ENCODE results near the gene CYTH4.

DNA sequence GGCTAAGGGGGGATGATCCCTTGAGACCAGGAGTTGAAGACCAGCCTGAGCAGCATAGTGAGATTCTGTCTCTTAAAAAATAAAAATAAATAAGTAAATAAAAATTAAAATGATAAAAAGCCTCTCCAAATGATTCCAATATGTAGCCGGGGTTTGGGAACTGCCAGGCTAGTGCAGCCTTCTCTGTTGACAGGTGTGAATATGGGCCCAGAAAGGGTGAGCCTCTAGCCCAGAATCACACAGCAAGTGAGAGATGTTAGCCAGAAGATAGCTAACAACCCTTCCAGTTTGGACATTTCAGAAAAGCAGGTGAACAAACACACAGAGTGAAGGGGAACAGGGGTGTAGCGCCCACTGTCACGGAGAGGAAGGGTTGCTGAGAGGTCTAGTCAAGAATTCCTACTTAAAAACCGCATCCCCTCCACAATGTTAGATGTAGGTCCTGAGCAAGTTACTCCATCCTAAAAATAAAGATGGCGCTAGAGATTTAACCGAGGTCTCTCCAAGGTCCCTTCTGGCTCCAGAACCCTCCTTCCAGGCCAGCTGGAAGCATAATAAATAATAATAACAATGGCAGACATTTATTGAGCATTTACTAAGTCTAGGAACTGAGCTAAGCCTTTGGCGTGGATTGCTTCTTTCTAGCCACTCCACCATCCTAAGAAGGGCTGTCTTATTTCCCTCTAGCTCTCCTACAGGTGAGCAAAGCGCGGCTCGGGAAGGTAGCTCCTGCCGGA lies 51.6 kb downstream of the CYTH4 start:
- no peak for TF ChIP-seq POLR2AphosphoS5 (IDR thresholded peaks at IDR 0.05; ENCODE audit: borderline replicate concordance, low read depth, low read length)
- no peak for TF ChIP-seq EZH2 (IDR thresholded peaks at IDR 0.05)
